ENCODE results near the gene DYNLRB2.

Gene DYNLRB2

GRCh38 chr16:80554033-80554432, 13.2 kb downstream of the DYNLRB2 start:
- DNase-seq, result no peak

GRCh38 chr16:80556481-80556880, 15.7 kb downstream of the DYNLRB2 start:
- DNase-seq, result no peak

- DNase-seq, result no peak
Measured at GRCh38 chr16:80557037-80557436, 16.2 kb downstream of the DYNLRB2 start.

- no peak for DNase-seq
Measured at GRCh38 chr16:80559369-80559768, 18.6 kb downstream of the DYNLRB2 start.

GRCh38 chr16:80563066-80563465, 22.3 kb downstream of the DYNLRB2 start:
- no peak for DNase-seq

GRCh38 chr16:80564394-80564793, 23.6 kb downstream of the DYNLRB2 start:
- DNase-seq, result no peak

- peak in 1 of 4 experiments; percentile 18 for DNase-seq
Measured at GRCh38 chr16:80569440-80570105, 28.8 kb downstream of the DYNLRB2 start.

GRCh38 chr16:80570106-80570478, 29.3 kb downstream of the DYNLRB2 start:
- DNase-seq, result no peak

- DNase-seq, result no peak
Measured at GRCh38 chr16:80573700-80574120, 32.9 kb downstream of the DYNLRB2 start.

GRCh38 chr16:80576343-80576912, 35.6 kb downstream of the DYNLRB2 start:
- DNase-seq, result no peak

GRCh38 chr16:80577485-80578280, 36.9 kb downstream of the DYNLRB2 start:
- DNase-seq, result no peak

- DNase-seq, result peak in 2 of 4 experiments; percentile 11 to 27
Measured at GRCh38 chr16:80580109-80580832, 39.5 kb downstream of the DYNLRB2 start.

GRCh38 chr16:80583466-80583865, 42.7 kb downstream of the DYNLRB2 start:
- no peak for DNase-seq

GRCh38 chr16:80585764-80586163, 45.0 kb downstream of the DYNLRB2 start:
- no peak for DNase-seq

GRCh38 chr16:80586476-80586875, 45.7 kb downstream of the DYNLRB2 start:
- no peak for DNase-seq

GRCh38 chr16:80587071-80587470, 46.3 kb downstream of the DYNLRB2 start:
- no peak for DNase-seq

GRCh38 chr16:80591071-80591915, 50.5 kb downstream of the DYNLRB2 start:
- no peak for DNase-seq

- no peak for DNase-seq
Measured at GRCh38 chr16:80592273-80592672, 51.5 kb downstream of the DYNLRB2 start.

GRCh38 chr16:80594756-80595155, 54.0 kb downstream of the DYNLRB2 start:
- no peak for DNase-seq

- DNase-seq, result no peak
Measured at GRCh38 chr16:80596507-80597207, 55.9 kb downstream of the DYNLRB2 start.

- no peak for DNase-seq
Measured at GRCh38 chr16:80599466-80599865, 58.7 kb downstream of the DYNLRB2 start.
